Measurements from ENCODE around the gene BMS1.
"Not testable (repeated sequence)": the region's sequence is repeated elsewhere in the genome, so short reads cannot be mapped to it uniquely, and the experiment has no call there.

Gene BMS1

GRCh38 chr10:42847261-42847660 lies 64.7 kb downstream of the BMS1 start:
- not testable (repeated sequence) for H3K4me3 ChIP-seq (ENCODE audit: low read length in 2 of 2); H3K9me3 ChIP-seq (ENCODE audit: control insufficient read depth in 2 of 2, low read length in 2 of 2); H3K27me3 ChIP-seq (ENCODE audit: control insufficient read depth in 2 of 2, insufficient read depth in 2 of 2, low read length in 2 of 2); H3K36me3 ChIP-seq (ENCODE audit: control insufficient read depth in 2 of 2, insufficient read depth in 2 of 2, low read length in 2 of 2); H3K27ac ChIP-seq (ENCODE audit: low read depth in 2 of 2, low read length in 2 of 2); H3K9ac ChIP-seq (ENCODE audit: low read depth in 1 of 2, low read length in 2 of 2); H3K4me1 ChIP-seq (ENCODE audit: control insufficient read depth in 2 of 2, insufficient read depth in 2 of 2, low read length in 2 of 2)

- Histone ChIP-seq H3K27ac (ENCODE audit: low read depth in 2 of 2, low read length in 2 of 2) (no peak overlapping the region), H3K4me3 (ENCODE audit: low read length in 2 of 2) (no peak overlapping the region), H3K4me1 (ENCODE audit: control insufficient read depth in 2 of 2, insufficient read depth in 2 of 2, low read length in 2 of 2) (no peaks in the 10 kb centered on the region), H3K36me3 (ENCODE audit: control insufficient read depth in 2 of 2, insufficient read depth in 2 of 2, low read length in 2 of 2) (no peaks in the 10 kb centered on the region), H3K9me3 (ENCODE audit: control insufficient read depth in 2 of 2, low read length in 2 of 2) (no peaks in the 10 kb centered on the region), H3K27me3 (ENCODE audit: control insufficient read depth in 2 of 2, insufficient read depth in 2 of 2, low read length in 2 of 2) (no peaks in the 10 kb centered on the region), H3K9ac (ENCODE audit: low read depth in 1 of 2, low read length in 2 of 2) (no peak overlapping the region)
These were observed 68.3 kb downstream of the BMS1 start for GRCh38 chr10:42850931-42851330.

GRCh38 chr10:42859256-42859655 lies 76.7 kb downstream of the BMS1 start:
- H3K27ac ChIP-seq (ENCODE audit: low read depth in 2 of 2, low read length in 2 of 2): no peak overlapping the region
- peaks cover 0 to 3% of the 10 kb centered on the region in 2 donors for H3K27me3 ChIP-seq (ENCODE audit: control insufficient read depth in 2 of 2, insufficient read depth in 2 of 2, low read length in 2 of 2)
- H3K36me3 ChIP-seq (ENCODE audit: control insufficient read depth in 2 of 2, insufficient read depth in 2 of 2, low read length in 2 of 2): no peaks in the 10 kb centered on the region
- H3K4me3 ChIP-seq (ENCODE audit: low read length in 2 of 2): no peak overlapping the region
- H3K4me1 ChIP-seq (ENCODE audit: control insufficient read depth in 2 of 2, insufficient read depth in 2 of 2, low read length in 2 of 2): no peaks in the 10 kb centered on the region
- no peak overlapping the region for H3K9ac ChIP-seq (ENCODE audit: low read depth in 1 of 2, low read length in 2 of 2)
- no peaks in the 10 kb centered on the region for H3K9me3 ChIP-seq (ENCODE audit: control insufficient read depth in 2 of 2, low read length in 2 of 2)

GRCh38 chr10:42860016-42860415 lies 77.4 kb downstream of the BMS1 start:
- not testable (repeated sequence) for H3K9ac ChIP-seq (ENCODE audit: low read depth in 1 of 2, low read length in 2 of 2); H3K36me3 ChIP-seq (ENCODE audit: control insufficient read depth in 2 of 2, insufficient read depth in 2 of 2, low read length in 2 of 2); H3K4me3 ChIP-seq (ENCODE audit: low read length in 2 of 2); H3K9me3 ChIP-seq (ENCODE audit: control insufficient read depth in 2 of 2, low read length in 2 of 2); H3K27me3 ChIP-seq (ENCODE audit: control insufficient read depth in 2 of 2, insufficient read depth in 2 of 2, low read length in 2 of 2); H3K27ac ChIP-seq (ENCODE audit: low read depth in 2 of 2, low read length in 2 of 2); H3K4me1 ChIP-seq (ENCODE audit: control insufficient read depth in 2 of 2, insufficient read depth in 2 of 2, low read length in 2 of 2)

- H3K9ac ChIP-seq (ENCODE audit: low read depth in 1 of 2, low read length in 2 of 2); H3K36me3 ChIP-seq (ENCODE audit: control insufficient read depth in 2 of 2, insufficient read depth in 2 of 2, low read length in 2 of 2); H3K4me3 ChIP-seq (ENCODE audit: low read length in 2 of 2); H3K9me3 ChIP-seq (ENCODE audit: control insufficient read depth in 2 of 2, low read length in 2 of 2); H3K4me1 ChIP-seq (ENCODE audit: control insufficient read depth in 2 of 2, insufficient read depth in 2 of 2, low read length in 2 of 2); H3K27ac ChIP-seq (ENCODE audit: low read depth in 2 of 2, low read length in 2 of 2): not testable (repeated sequence)
- peaks cover 4 to 12% of the 10 kb centered on the region in 2 donors for H3K27me3 ChIP-seq (ENCODE audit: control insufficient read depth in 2 of 2, insufficient read depth in 2 of 2, low read length in 2 of 2)
These were observed 80.2 kb downstream of the BMS1 start for GRCh38 chr10:42862801-42863200.

- no peaks in the 10 kb centered on the region for H3K9me3 ChIP-seq (ENCODE audit: control insufficient read depth in 2 of 2, low read length in 2 of 2)
- no peak overlapping the region for H3K9ac ChIP-seq (ENCODE audit: low read depth in 1 of 2, low read length in 2 of 2)
- no peak overlapping the region for H3K4me3 ChIP-seq (ENCODE audit: low read length in 2 of 2)
- H3K4me1 ChIP-seq (ENCODE audit: control insufficient read depth in 2 of 2, insufficient read depth in 2 of 2, low read length in 2 of 2): peaks cover 2 to 3% of the 10 kb centered on the region in 2 donors
- H3K27me3 ChIP-seq (ENCODE audit: control insufficient read depth in 2 of 2, insufficient read depth in 2 of 2, low read length in 2 of 2): peaks cover 4 to 12% of the 10 kb centered on the region in 2 donors
- no peaks in the 10 kb centered on the region for H3K36me3 ChIP-seq (ENCODE audit: control insufficient read depth in 2 of 2, insufficient read depth in 2 of 2, low read length in 2 of 2)
- H3K27ac ChIP-seq (ENCODE audit: low read depth in 2 of 2, low read length in 2 of 2): no peak overlapping the region
These were observed 82.0 kb downstream of the BMS1 start for GRCh38 chr10:42864575-42864974.

GRCh38 chr10:42865716-42866114 lies 83.1 kb downstream of the BMS1 start:
- Histone ChIP-seq H3K9me3 (ENCODE audit: control insufficient read depth in 2 of 2, low read length in 2 of 2) (no peaks in the 10 kb centered on the region), H3K27me3 (ENCODE audit: control insufficient read depth in 2 of 2, insufficient read depth in 2 of 2, low read length in 2 of 2) (peaks cover 4 to 12% of the 10 kb centered on the region in 2 donors), H3K4me1 (ENCODE audit: control insufficient read depth in 2 of 2, insufficient read depth in 2 of 2, low read length in 2 of 2) (peaks cover 2 to 3% of the 10 kb centered on the region in 2 donors), H3K36me3 (ENCODE audit: control insufficient read depth in 2 of 2, insufficient read depth in 2 of 2, low read length in 2 of 2) (no peaks in the 10 kb centered on the region), H3K4me3 (ENCODE audit: low read length in 2 of 2) (no peak overlapping the region), H3K27ac (ENCODE audit: low read depth in 2 of 2, low read length in 2 of 2) (no peak overlapping the region), H3K9ac (ENCODE audit: low read depth in 1 of 2, low read length in 2 of 2) (no peak overlapping the region)

GRCh38 chr10:42866115-42866995 lies 83.8 kb downstream of the BMS1 start:
- Histone ChIP-seq H3K9ac (ENCODE audit: low read depth in 1 of 2, low read length in 2 of 2) (no peak overlapping the region), H3K27ac (ENCODE audit: low read depth in 2 of 2, low read length in 2 of 2) (no peak overlapping the region), H3K4me3 (ENCODE audit: low read length in 2 of 2) (no peak overlapping the region)

GRCh38 chr10:42867571-42867970 lies 85.0 kb downstream of the BMS1 start:
- Histone ChIP-seq H3K36me3 (ENCODE audit: control insufficient read depth in 2 of 2, insufficient read depth in 2 of 2, low read length in 2 of 2) (no peaks in the 10 kb centered on the region), H3K4me3 (ENCODE audit: low read length in 2 of 2) (no peak overlapping the region), H3K9ac (ENCODE audit: low read depth in 1 of 2, low read length in 2 of 2) (no peak overlapping the region), H3K27ac (ENCODE audit: low read depth in 2 of 2, low read length in 2 of 2) (no peak overlapping the region), H3K27me3 (ENCODE audit: control insufficient read depth in 2 of 2, insufficient read depth in 2 of 2, low read length in 2 of 2) (peaks cover 4 to 9% of the 10 kb centered on the region in 2 donors), H3K4me1 (ENCODE audit: control insufficient read depth in 2 of 2, insufficient read depth in 2 of 2, low read length in 2 of 2) (peaks cover 2 to 3% of the 10 kb centered on the region in 2 donors), H3K9me3 (ENCODE audit: control insufficient read depth in 2 of 2, low read length in 2 of 2) (no peaks in the 10 kb centered on the region)

More at GRCh38 chr10:42866115-42866995, 83.8 kb downstream of the BMS1 start:
- H3K4me1 ChIP-seq (ENCODE audit: control insufficient read depth in 2 of 2, insufficient read depth in 2 of 2, low read length in 2 of 2): peaks cover 2 to 3% of the 10 kb centered on the region in 2 donors
- no peaks in the 10 kb centered on the region for H3K36me3 ChIP-seq (ENCODE audit: control insufficient read depth in 2 of 2, insufficient read depth in 2 of 2, low read length in 2 of 2)
- no peaks in the 10 kb centered on the region for H3K9me3 ChIP-seq (ENCODE audit: control insufficient read depth in 2 of 2, low read length in 2 of 2)
- H3K27me3 ChIP-seq (ENCODE audit: control insufficient read depth in 2 of 2, insufficient read depth in 2 of 2, low read length in 2 of 2): peaks cover 4 to 12% of the 10 kb centered on the region in 2 donors

GRCh38 chr10:42868530-42868929 lies 85.9 kb downstream of the BMS1 start:
- H3K9me3 ChIP-seq (ENCODE audit: control insufficient read depth in 2 of 2, low read length in 2 of 2): no peaks in the 10 kb centered on the region
- peaks cover 2 to 3% of the 10 kb centered on the region in 2 donors for H3K4me1 ChIP-seq (ENCODE audit: control insufficient read depth in 2 of 2, insufficient read depth in 2 of 2, low read length in 2 of 2)
- no peaks in the 10 kb centered on the region for H3K36me3 ChIP-seq (ENCODE audit: control insufficient read depth in 2 of 2, insufficient read depth in 2 of 2, low read length in 2 of 2)
- H3K9ac ChIP-seq (ENCODE audit: low read depth in 1 of 2, low read length in 2 of 2): no peak overlapping the region
- no peak overlapping the region for H3K27ac ChIP-seq (ENCODE audit: low read depth in 2 of 2, low read length in 2 of 2)
- H3K4me3 ChIP-seq (ENCODE audit: low read length in 2 of 2): no peak overlapping the region
- H3K27me3 ChIP-seq (ENCODE audit: control insufficient read depth in 2 of 2, insufficient read depth in 2 of 2, low read length in 2 of 2): peaks cover 4 to 9% of the 10 kb centered on the region in 2 donors

Data from mucosa of rectum (tissue), 2 donors.